ENCODE data around the gene ATP5F1E.

Gene ATP5F1E

DNA sequence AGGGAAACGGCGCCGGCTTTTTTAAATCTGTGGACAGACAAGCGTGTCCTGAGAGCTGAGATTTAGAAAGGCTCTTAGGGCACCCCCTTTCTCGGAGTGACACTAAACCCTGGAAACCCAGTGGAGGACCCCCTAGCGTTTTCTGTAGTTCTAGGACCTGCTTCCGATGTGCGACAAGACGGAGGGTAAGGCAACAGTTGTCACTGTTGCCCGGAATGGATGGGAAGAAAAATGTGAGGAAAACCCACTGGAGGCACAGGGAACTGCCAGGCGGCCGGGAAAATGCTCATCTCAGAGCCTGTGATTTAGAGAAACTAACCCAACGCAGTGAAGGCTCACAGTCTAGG lies 551 bp upstream of the ATP5F1E start (continued):
- peak; percentile 92 for TF ChIP-seq ZNF335 (tag by site-specific recombination; conservative IDR thresholded peaks at IDR 0.05)
- TF ChIP-seq, protein P1, sequence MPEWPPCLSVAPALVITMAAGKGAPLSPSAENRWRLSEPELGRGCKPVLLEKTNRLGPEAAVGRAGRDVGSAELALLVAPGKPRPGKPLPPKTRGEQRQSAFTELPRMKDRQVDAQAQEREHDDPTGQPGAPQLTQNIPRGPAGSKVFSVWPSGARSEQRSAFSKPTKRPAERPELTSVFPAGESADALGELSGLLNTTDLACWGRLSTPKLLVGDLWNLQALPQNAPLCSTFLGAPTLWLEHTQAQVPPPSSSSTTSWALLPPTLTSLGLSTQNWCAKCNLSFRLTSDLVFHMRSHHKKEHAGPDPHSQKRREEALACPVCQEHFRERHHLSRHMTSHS (tag by site-specific recombination; IDR thresholded peaks at IDR 0.05) = no peak
- TF ChIP-seq, protein P2, sequence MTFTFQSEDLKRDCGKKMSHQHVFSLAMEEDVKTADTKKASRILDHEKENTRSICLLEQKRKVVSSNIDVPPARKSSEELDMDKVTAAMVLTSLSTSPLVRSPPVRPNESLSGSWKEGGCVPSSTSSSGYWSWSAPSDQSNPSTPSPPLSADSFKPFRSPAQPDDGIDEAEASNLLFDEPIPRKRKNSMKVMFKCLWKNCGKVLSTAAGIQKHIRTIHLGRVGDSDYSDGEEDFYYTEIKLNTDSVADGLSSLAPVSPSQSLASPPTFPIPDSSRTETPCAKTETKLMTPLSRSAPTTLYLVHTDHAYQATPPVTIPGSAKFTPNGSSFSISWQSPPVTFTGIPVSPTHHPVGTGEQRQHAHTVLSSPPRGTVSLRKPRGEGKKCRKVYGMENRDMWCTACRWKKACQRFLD (tag by site-specific recombination; IDR thresholded peaks at IDR 0.05) = no peak
- TF ChIP-seq ZNF239 (tag by site-specific recombination; IDR thresholded peaks at IDR 0.05) = no peak
- TF ChIP-seq MYNN (tag by site-specific recombination; IDR thresholded peaks at IDR 0.05; ENCODE audit: borderline replicate concordance) = no peak
- TF ChIP-seq, protein P3, sequence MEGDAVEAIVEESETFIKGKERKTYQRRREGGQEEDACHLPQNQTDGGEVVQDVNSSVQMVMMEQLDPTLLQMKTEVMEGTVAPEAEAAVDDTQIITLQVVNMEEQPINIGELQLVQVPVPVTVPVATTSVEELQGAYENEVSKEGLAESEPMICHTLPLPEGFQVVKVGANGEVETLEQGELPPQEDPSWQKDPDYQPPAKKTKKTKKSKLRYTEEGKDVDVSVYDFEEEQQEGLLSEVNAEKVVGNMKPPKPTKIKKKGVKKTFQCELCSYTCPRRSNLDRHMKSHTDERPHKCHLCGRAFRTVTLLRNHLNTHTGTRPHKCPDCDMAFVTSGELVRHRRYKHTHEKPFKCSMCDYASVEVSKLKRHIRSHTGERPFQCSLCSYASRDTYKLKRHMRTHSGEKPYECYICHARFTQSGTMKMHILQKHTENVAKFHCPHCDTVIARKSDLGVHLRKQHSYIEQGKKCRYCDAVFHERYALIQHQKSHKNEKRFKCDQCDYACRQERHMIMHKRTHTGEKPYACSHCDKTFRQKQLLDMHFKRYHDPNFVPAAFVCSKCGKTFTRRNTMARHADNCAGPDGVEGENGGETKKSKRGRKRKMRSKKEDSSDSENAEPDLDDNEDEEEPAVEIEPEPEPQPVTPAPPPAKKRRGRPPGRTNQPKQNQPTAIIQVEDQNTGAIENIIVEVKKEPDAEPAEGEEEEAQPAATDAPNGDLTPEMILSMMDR (tag by site-specific recombination; IDR thresholded peaks at IDR 0.05) = peak; percentile 43; the same call in 1 of the 2 replicates
- TF ChIP-seq, protein P4, sequence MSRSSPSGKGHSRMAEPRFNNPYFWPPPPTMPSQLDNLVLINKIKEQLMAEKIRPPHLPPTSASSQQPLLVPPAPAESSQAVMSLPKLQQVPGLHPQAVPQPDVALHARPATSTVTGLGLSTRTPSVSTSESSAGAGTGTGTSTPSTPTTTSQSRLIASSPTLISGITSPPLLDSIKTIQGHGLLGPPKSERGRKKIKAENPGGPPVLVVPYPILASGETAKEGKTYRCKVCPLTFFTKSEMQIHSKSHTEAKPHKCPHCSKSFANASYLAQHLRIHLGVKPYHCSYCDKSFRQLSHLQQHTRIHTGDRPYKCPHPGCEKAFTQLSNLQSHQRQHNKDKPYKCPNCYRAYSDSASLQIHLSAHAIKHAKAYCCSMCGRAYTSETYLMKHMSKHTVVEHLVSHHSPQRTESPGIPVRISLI (tag by site-specific recombination; IDR thresholded peaks at IDR 0.05) = no peak
- TF ChIP-seq ZNF391 (tag by site-specific recombination; IDR thresholded peaks at IDR 0.05; ENCODE audit: borderline replicate concordance, low read depth) = 0 out of 2 replicates have a peak, but pooled peaks have one; percentile 27
- no peak for TF ChIP-seq ZNF155 (tag by site-specific recombination; IDR thresholded peaks at IDR 0.05)
- no peak for TF ChIP-seq ZBTB1 (tag by site-specific recombination; IDR thresholded peaks at IDR 0.05)
- TF ChIP-seq, protein P5, sequence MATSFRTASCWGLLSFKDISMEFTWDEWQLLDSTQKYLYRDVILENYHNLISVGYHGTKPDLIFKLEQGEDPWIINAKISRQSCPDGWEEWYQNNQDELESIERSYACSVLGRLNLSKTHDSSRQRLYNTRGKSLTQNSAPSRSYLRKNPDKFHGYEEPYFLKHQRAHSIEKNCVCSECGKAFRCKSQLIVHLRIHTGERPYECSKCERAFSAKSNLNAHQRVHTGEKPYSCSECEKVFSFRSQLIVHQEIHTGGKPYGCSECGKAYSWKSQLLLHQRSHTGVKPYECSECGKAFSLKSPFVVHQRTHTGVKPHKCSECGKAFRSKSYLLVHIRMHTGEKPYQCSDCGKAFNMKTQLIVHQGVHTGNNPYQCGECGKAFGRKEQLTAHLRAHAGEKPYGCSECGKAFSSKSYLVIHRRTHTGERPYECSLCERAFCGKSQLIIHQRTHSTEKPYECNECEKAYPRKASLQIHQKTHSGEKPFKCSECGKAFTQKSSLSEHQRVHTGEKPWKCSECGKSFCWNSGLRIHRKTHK (tag by site-specific recombination; IDR thresholded peaks at IDR 0.05) = no peak
- no peak for TF ChIP-seq ZNF426 (tag by site-specific recombination; IDR thresholded peaks at IDR 0.05)
- TF ChIP-seq ZNF311 (tag by site-specific recombination; IDR thresholded peaks at IDR 0.05; ENCODE audit: borderline replicate concordance) = no peak
- no peak for TF ChIP-seq ZNF521 (tag by site-specific recombination; IDR thresholded peaks at IDR 0.05)
- TF ChIP-seq ZNF184 (tag by site-specific recombination; IDR thresholded peaks at IDR 0.05) = no peak
- TF ChIP-seq, protein P6, sequence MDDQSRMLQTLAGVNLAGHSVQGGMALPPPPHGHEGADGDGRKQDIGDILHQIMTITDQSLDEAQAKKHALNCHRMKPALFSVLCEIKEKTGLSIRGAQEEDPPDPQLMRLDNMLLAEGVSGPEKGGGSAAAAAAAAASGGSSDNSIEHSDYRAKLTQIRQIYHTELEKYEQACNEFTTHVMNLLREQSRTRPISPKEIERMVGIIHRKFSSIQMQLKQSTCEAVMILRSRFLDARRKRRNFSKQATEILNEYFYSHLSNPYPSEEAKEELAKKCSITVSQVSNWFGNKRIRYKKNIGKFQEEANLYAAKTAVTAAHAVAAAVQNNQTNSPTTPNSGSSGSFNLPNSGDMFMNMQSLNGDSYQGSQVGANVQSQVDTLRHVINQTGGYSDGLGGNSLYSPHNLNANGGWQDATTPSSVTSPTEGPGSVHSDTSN (CRISPR knock-in tag; IDR thresholded peaks at IDR 0.05) = no peak

DNA sequence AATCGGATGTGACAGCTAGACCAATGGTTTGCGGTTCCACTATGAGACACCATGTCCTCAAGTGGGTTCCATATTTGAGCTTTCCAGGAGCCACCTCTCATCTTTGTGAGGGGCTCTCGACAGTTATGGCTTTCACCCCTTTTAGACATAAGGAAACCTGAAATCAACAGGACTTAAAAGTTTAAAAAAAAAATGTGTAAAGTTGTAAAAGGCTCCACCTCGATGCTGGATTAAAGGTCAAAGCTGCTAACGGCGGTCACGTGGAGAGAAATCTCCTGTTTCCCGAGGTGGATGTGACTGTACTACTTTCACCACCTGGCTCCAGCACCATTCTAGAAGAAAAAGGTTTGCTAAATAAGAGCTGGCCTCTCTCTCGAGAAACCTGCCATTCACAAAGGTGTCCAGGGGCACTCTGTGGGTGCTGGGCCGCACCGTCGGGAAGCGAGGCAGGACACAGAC lies 542 bp downstream of the ATP5F1E start:
- Histone ChIP-seq H3K36me3 (ENCODE audit: control insufficient read depth in 2 of 2, insufficient read depth in 1 of 2, low read length in 2 of 2) (peaks cover 10 to 77% of the 10 kb centered on the region in 2 experiments), H3K9me3 (ENCODE audit: control insufficient read depth, insufficient read depth, low read depth, low read length) (no peaks in the 10 kb centered on the region), H3K27ac (ENCODE audit: extremely low read depth, low read depth, low read length) (peak overlapping the region; percentile 91), H3K4me1 (ENCODE audit: control insufficient read depth, insufficient read depth, low read length) (peaks cover 7% of the 10 kb centered on the region; the same call in 1 of the 2 replicates), H3K4me3 (ENCODE audit: low read depth, low read length) (peak overlapping the region; percentile 95)
- CTCF ChIA-PET = interaction anchor here (0.5 to 1.1 kb wide), 3 partner anchors 26 to 424 kb away, joined by 3 read pairs; no protein-coding TSS in a partner anchor
- TF ChIP-seq ZNF701 (tag by site-specific recombination; IDR thresholded peaks at IDR 0.05) (no peak), PRDM1 (tag by site-specific recombination; IDR thresholded peaks at IDR 0.05) (peak; percentile 41; the same call in 1 of the 2 replicates)
- TF ChIP-seq, protein P7, sequence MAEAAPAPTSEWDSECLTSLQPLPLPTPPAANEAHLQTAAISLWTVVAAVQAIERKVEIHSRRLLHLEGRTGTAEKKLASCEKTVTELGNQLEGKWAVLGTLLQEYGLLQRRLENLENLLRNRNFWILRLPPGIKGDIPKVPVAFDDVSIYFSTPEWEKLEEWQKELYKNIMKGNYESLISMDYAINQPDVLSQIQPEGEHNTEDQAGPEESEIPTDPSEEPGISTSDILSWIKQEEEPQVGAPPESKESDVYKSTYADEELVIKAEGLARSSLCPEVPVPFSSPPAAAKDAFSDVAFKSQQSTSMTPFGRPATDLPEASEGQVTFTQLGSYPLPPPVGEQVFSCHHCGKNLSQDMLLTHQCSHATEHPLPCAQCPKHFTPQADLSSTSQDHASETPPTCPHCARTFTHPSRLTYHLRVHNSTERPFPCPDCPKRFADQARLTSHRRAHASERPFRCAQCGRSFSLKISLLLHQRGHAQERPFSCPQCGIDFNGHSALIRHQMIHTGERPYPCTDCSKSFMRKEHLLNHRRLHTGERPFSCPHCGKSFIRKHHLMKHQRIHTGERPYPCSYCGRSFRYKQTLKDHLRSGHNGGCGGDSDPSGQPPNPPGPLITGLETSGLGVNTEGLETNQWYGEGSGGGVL (tag by site-specific recombination; IDR thresholded peaks at IDR 0.05) = no peak
- TF ChIP-seq, protein P8, sequence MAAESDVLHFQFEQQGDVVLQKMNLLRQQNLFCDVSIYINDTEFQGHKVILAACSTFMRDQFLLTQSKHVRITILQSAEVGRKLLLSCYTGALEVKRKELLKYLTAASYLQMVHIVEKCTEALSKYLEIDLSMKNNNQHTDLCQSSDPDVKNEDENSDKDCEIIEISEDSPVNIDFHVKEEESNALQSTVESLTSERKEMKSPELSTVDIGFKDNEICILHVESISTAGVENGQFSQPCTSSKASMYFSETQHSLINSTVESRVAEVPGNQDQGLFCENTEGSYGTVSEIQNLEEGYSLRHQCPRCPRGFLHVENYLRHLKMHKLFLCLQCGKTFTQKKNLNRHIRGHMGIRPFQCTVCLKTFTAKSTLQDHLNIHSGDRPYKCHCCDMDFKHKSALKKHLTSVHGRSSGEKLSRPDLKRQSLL (tag by site-specific recombination; IDR thresholded peaks at IDR 0.05) = peak; percentile 32
- POLR2A ChIA-PET = interaction anchor here (0.9 to 2.2 kb wide), 16 partner anchors 8 to 380 kb away, joined by 3 to 28 read pairs (median 7); partner anchors contain the start of genes NELFCD, PRELID3B, STX16 and TUBB1

All from HEK293 (cell line).